Measurements from ENCODE around the gene COL25A1.

Gene COL25A1

GRCh38 chr4:109290918-109291317 lies 11.5 kb downstream of the COL25A1 start:
- no peak for DNase-seq

DNA sequence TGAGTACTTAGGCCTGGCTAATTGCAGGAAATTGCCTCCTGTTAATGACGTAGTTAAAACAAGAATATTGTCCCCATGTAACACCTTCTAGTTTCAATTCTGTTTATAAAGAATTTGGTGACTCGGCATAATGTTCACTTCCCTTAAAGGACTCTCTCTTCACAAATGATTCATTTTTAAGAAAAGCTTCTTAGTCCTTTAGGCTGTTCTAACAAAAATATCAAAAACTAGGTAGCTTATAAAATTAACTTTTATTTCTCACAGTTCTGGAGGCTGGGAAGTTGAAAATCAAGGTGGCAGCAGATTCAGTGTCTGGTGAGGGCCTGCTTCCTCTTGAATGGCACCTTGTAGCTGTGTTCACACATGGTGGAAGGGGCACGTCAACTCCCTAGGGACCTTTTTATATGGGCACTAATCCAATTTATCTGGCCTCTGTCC lies 23.8 kb downstream of the COL25A1 start:
- DNase-seq = no peak

DNA sequence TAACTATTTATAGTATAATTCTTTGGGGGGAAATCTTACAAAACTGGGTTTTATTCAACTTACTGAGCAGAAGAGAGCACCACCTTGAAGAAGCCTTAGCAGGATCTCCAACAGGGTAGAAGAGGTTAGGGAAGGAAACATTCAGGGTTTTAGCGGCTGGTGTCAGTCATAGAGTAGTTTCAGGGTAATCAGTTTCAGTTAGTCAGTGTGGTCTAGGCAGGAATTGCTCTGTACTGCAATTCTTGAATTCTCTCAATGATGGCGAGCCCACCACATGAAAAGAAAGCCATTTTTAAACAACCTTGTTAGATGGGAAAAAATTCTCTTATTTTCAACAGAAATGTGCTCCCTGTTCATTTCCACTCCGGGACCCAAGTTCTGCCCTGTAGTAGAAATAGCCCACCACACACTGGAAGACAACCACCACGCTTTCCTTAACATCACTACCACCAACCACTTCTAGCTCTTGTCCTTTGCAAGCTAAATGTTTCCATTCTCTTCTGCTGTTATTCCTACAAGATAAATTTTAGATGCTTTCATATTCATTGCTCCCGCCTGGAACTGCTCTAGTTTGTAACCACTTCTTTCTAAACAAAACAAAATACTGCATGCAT lies 25.9 kb downstream of the COL25A1 start:
- no peak for DNase-seq

GRCh38 chr4:109275066-109275745 lies 27.3 kb downstream of the COL25A1 start:
- no peak for DNase-seq

- no peak for DNase-seq
Observed at GRCh38 chr4:109266891-109267290, 35.6 kb downstream of the COL25A1 start.

DNA sequence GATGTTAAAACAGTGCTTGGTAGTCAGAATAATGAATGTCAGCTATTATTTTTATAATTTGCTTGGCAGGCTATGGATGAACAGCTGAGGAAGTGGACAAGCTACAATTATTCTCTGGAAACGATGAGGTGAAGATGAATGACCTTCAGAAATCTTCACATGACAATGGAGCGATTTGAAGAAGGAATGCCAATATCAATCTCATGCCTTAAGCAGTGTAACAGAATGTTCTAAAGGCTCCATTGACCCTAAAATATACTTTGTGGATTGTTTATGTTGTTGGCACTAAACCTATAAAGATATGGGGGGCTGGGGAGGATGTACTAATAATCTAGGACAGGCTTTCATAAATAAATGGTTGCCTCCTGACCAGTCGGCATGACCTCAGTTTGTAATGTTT lies 36.2 kb downstream of the COL25A1 start:
- no peak for DNase-seq

DNA sequence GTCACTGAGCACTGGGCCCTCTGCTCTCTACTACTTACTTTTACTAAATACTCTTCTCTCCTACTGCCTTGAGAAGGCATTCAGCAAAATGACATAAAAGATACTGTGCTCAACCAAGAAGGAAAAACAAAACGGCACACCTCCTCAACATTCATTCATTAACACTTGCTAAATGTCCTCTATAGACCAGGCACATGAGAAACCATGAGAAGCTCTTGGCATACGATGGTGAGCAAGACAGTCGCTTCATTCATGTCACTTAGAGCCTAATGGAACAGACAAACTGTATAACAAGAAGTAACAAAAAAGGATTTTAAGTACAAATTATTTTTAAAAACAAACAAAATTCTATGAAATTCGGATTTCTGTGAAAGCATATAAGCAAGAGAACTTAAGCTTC lies 38.7 kb downstream of the COL25A1 start:
- DNase-seq = no peak

DNA sequence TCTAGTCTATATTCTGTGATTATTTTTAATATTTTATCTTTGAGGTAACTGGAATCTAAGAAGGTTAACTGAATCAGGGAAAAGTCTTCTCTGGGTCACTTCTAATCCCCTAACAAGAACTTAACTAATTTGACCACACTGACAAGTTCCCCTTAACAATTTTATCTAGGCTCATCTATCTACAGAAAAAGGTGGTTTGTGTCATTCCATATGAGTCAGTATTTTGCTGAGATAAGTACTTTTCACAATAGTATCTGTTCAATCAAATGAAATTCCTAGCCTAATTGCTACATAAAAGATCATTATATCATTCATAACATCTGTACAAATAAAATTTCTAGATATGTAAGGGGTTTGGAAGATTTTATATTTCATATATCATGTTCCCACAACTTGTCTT lies 45.6 kb downstream of the COL25A1 start:
- DNase-seq = no peak

DNA sequence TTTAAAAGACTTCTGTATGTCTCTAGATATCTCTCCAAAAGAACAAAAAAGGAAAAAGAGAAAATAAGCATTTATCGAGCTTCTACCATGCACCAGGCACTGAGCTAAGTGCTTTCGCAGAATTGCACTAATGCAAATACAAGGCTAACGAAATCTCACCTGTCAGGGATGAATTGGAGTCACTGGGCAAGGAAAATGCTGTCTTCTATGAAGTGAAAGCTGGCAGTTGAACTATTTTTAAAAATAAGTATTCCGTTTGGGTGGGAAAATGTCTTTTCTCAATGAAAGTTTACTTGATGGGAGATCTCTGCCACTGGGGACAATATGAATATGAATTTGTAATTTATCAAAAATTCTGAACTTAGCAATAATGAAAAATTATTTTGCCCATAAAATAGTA lies 47.6 kb downstream of the COL25A1 start:
- no peak for DNase-seq

- no peak for DNase-seq
Observed at GRCh38 chr4:109251396-109251795, 51.1 kb downstream of the COL25A1 start.

DNA sequence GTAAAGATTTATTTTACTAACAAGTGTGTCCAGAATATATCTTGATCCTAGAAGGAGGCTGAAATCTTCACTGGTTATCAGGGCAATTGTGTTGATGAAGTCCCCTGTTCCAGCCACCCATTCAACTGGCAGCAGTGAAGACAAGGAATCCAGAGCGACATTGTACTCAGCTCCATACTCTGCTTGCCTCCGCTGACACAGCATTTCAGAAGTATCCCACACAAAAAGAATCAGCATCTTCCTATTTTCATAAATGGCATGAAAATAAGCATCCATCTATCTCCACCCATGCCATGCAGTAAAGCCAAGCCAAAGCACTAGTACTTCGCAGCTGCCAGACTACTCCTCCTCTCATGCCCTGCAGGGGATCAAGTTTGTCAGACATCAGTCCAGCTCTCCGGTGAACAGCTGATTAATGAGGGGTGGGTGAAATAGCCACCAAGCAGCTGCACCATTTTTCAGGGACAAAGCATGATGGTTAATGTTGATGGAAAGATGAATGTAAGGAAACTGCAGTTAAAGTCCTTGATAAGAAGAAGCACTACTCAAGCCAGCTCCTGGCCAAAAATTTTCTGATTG lies 54.0 kb downstream of the COL25A1 start:
- DNase-seq = no peak

DNA sequence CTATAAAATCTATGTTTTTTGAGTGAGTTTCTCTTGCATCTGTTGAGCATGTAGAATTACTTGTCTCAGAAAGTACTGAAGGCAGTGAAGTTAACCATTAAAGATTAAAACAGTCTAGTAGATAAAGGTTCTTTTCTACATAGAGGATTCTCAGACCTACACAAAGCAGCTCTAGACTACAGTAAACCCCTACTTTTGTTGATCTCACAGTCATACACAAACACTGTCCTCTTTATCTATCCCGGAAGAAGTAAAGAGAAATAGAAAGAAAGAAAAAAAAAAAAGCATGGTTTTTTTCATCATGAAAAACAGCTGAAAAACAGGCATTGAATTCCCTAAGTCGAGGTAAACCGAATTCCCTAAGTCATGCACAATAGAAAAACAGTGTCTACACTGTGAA lies 58.6 kb downstream of the COL25A1 start:
- no peak for DNase-seq

- DNase-seq = no peak
Observed at GRCh38 chr4:109238746-109239145, 63.7 kb downstream of the COL25A1 start.

- no peak for DNase-seq
Observed at GRCh38 chr4:109235683-109236082, 66.8 kb downstream of the COL25A1 start.

DNA sequence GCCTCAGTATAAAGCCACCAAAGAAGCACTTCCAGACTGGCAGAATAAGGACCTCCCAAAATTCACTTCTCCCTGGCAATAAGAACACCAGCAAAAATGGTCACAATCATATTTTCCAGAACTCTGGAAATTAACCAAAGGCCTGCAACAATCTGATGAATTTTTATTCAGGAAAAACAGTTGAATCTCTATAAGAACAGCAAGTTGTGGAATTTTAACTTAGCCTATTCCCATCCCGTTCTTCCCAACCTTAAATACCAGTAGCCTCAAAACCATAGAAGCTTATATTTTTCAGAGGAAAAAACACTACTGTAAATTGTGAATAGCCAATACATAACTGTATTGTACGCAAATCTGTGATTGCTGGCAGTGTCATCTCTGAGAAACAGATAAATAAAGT lies 67.9 kb downstream of the COL25A1 start:
- DNase-seq = no peak

GRCh38 chr4:109233570-109233969 lies 68.9 kb downstream of the COL25A1 start:
- no peak for DNase-seq

GRCh38 chr4:109232681-109233080 lies 69.8 kb downstream of the COL25A1 start:
- no peak for DNase-seq

DNA sequence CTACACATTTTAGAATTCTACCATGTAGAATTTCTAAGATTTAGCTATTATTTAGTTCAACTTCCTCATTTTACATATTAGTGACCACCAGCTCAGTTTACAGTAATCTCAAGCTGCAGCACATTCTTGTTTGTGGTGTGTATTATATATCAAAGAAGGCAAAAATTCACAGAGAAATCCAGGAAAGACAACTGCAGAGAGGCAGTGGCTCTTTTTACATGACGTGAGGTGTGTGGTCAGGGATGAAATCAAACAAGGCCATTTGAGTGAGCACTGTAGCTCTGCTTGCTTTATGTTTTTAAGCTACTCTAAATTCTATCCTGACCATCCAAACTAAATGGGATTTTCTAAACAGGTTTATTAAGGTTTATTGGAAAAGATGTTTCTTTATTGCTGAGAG lies 71.1 kb downstream of the COL25A1 start:
- DNase-seq = no peak

DNA sequence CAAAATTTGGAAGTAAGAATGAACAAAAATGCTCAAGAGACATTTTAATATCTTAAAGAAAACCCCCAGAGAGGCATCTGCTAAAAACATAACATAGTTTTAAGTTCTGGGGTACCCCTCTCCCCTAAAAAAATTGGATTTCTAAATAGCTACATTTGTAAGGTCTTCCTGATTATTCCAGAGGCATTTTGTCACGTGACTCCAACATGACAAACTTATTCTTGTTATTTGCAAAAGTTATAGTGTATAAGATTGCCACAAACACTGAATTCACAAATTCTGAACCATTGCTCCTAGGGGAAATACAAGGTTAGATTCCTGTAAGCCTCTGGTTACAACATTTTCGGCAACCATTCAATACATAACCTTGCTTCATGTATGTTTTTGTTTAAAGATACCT lies 73.4 kb downstream of the COL25A1 start:
- no peak for DNase-seq

- DNase-seq = no peak
Observed at GRCh38 chr4:109218288-109218687, 84.2 kb downstream of the COL25A1 start.

- no peak for DNase-seq
Observed at GRCh38 chr4:109216085-109216696, 86.3 kb downstream of the COL25A1 start.

DNA sequence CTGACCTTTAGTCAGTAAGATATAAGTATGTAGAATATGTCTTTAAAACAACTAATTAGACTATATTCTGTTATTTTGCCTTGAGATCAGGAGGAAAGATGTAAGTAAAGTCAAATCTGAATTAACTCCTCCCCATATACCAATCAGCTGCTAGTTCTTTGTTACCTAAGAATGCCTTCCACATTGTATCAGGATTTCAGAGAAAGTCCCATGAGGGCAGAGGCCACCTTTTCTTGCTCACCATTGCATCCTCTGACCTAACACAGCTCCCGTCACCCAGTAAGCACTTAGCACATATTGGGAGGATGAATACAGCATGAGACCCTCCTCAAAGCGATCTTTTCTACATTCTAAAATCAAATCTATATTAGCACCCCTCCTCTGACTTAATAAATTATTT lies 87.0 kb downstream of the COL25A1 start:
- DNase-seq = no peak

GRCh38 chr4:109214622-109215301 lies 87.7 kb downstream of the COL25A1 start:
- DNase-seq = no peak

DNA sequence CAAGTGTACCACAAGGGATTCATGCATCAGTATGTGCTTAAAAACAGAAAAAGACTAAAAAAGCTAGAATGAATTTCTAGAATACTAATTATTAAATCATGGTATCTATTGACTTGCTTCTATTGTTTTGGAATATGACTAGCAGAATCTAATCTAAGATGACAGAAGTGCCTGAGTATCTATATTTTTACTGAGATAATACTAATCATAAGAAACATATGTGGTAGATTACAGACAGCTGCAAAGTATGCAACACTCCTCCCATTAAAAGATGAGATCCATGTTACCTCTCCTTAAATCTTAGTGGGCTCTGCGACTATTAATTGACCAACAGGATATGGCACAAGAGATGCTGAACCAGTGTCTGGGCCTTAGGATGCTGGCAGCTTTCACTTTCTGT lies 89.4 kb downstream of the COL25A1 start:
- DNase-seq = no peak
